Ovary (tissue), 9 donors: ENCODE data around the gene FAN1. TPM values are rescaled to one million over a fixed set of nuclear protein-coding genes. Genes with fewer than 3 reads are reported as not detected.

ENCODE experiments used
- DNase-seq, 5 donors: peaks; one replicate each; pipeline ENCODE4 v3.0.0-alpha.2; 2019 to 2020
- H3K27ac ChIP-seq, 2 donors: fragments of 200-600 bp; one replicate each; pipeline versions ENCODE4 v1.5.1 to v1.8.0; 2019 to 2022
- H3K27me3 ChIP-seq: fragments of 200-600 bp; one replicate; pipeline ENCODE4 v1.8.0; 2022
- H3K36me3 ChIP-seq: fragments of 200-600 bp; sonication (generic); one replicate; pipeline ENCODE4 v1.5.1; 2019
- H3K4me1 ChIP-seq: one replicate; pipeline ENCODE4 v1.8.1; 2013; ENCODE audit warnings: mild to moderate bottlenecking, moderate library complexity; ENCODE audit not compliant: insufficient read depth
- H3K4me3 ChIP-seq: fragments of 200-600 bp; sonication (generic); one replicate; pipeline ENCODE4 v1.5.1; 2017
- H3K9me3 ChIP-seq, 2 donors: fragments of 200-600 bp in 1 of 2; sonication (generic) in 1 of 2; one replicate each; pipeline versions ENCODE4 v1.5.1 to v1.8.1; 2013 to 2019; ENCODE audit warnings: mild to moderate bottlenecking in 1 of 2, moderate library complexity in 1 of 2
- CTCF ChIP-seq, 3 donors: fragments of 450-650 bp in 2 of 3; fragments of 200-600 bp in 1 of 3; IDR thresholded peaks; one replicate each; pipeline versions ENCODE4 v1.5.1 to v1.8.0; 2016 to 2022; ENCODE audit warnings: antibody characterized with exemption in 3 of 3, mild to moderate bottlenecking in 1 of 3
- EP300 ChIP-seq: sonication (generic); formaldehyde crosslinking; IDR thresholded peaks from one replicate; pipeline ENCODE4 v1.6.1; 2017; ENCODE audit warnings: antibody characterized with exemption
- POLR2A ChIP-seq: fragments of 450-650 bp; IDR thresholded peaks from one replicate; pipeline ENCODE4 v1.6.1; 2017; ENCODE audit warnings: antibody characterized with exemption, mild to moderate bottlenecking, moderate library complexity
- WGBS, 3 donors: extraction: QIAGEN DNeasy Blood & Tissue Kit in 1 of 3; methylation state at CpG; one replicate each; pipeline versions ENCODE4 v1.1.5 to v1.1.7; 2013 to 2017; 5-methylcytosine and 5-hydroxymethylcytosine counted together
- intact Hi-C, 4 donors: fragments of 100-400 bp; cut with DNase I; formaldehyde crosslinking; loops; one replicate each; pipeline versions ENCODE4 v1.11.0 to v1.15.1; 2022 to 2023
- polyA plus RNA-seq, 2 donors: library from polyadenylated mRNA; stranded (reverse); fragments of 200-250 nt in 1 of 2; fragments of 350-450 nt in 1 of 2; fragmentation: Illumina TruSeq in 1 of 2; extraction: RNeasy Lipid Tissue Mini Kit (QIAGEN cat#74804) in 1 of 2; gene quantifications; one replicate each; pipeline ENCODE4 v1.2.3, GENCODE V29; 2013 to 2014
- small RNA-seq: library from RNA; depleted of rRNA; stranded (forward); fragments of <200 nt; gene quantifications from one replicate; pipeline ENCODE3, GENCODE V24; 2016
- total RNA-seq, 7 donors: library from RNA; depleted of rRNA in 2 of 7; stranded (reverse); fragments of >200 nt in 2 of 7; fragmentation: NEBNext Ultra II Directional in 3 of 7; extraction: Animal tissue kit (Norgen Biotek cat#: 25700) in 3 of 7; gene quantifications; one replicate each; pipeline versions ENCODE4 v1.1.0 to v1.2.4, GENCODE V29; 2016 to 2023
- donor health status: DM: no; HTN: no; CAD: no; lungs with moderate emphysema.
- donor health status: DM: no; HTN: no; CAD: no.
- donor health status: Bipolar disorder and iron deficiency.
- donor health status: DM: yes; HTN: yes; CAD: no.
- donor health status: DM: no; HTN: no; CAD: no.
- donor health status: DM: yes; HTN: yes; CAD: no.

Gene FAN1
- total and polyA plus RNA-seq, 9 donors: 10.1 to 24.1 (median 18.1) TPM

- no peaks in the 10 kb centered on the region for H3K36me3 ChIP-seq
- H3K4me1 ChIP-seq: peaks cover 5% of the 10 kb centered on the region
- no peak for DNase-seq
- no peaks in the 10 kb centered on the region for H3K9me3 ChIP-seq
- peak overlapping the region in 1 of 2 donors; percentile 75 for H3K27ac ChIP-seq
- H3K27me3 ChIP-seq: no peaks in the 10 kb centered on the region
- peak overlapping the region; percentile 88 for H3K4me3 ChIP-seq
- 77 to 88% (median 78%) methylated on average over 7 of the region's 7 CpGs for WGBS, 3 donors
- intact Hi-C loops: no loop called here
- TF ChIP-seq POLR2A (no peak), EP300 (no peak), CTCF (IDR thresholded peaks at IDR 0.05) (no peak)
Observed at GRCh38 chr15:30992249-30992864, 88.6 kb downstream of the FAN1 start.

Small RNA genes lying within 50 kb of the gene (small RNA-seq; reads per million reads assigned to genes)
- not detected for gene RNU6-466P

Other genes starting within 250 kb of the FAN1 start
- 10 to 100 TPM; 14.4 to 35.8 (median 25.6) TPM for gene MTMR10, start 87.7 kb downstream of the FAN1 start, total RNA-seq
- 10 to 100 TPM; 14.1 to 23.4 TPM for gene MTMR10, start 87.7 kb downstream of the FAN1 start, polyA plus RNA-seq
- not detected for gene TRPM1, start 197.8 kb downstream of the FAN1 start, total RNA-seq
- gene TRPM1, start 197.8 kb downstream of the FAN1 start, polyA plus RNA-seq: under 1 TPM in 1 of 2 donors, not detected in 1; 0.12 TPM